Parathyroid adenoma (tissue), 2 donors: ENCODE measurements around the gene TRAFD1.
"Not testable (repeated sequence)": the region's sequence is repeated elsewhere in the genome, so short reads cannot be mapped to it uniquely, and the experiment has no call there.

ENCODE experiments used
- H2AFZ ChIP-seq: fragments of 300-600 bp; sonication (generic); one replicate; pipeline ENCODE4 v1.7.0; 2017; ENCODE audit warnings: antibody characterized with exemption, mild to moderate bottlenecking
- H3K27ac ChIP-seq: fragments of 300-600 bp; sonication (generic); one replicate; pipeline ENCODE4 v1.7.0; 2017
- H3K27me3 ChIP-seq: fragments of 300-600 bp; sonication (generic); one replicate; pipeline ENCODE4 v1.7.0; 2017; ENCODE audit warnings: low read length; ENCODE audit not compliant: control insufficient read depth, insufficient read depth
- H3K36me3 ChIP-seq: fragments of 300-600 bp; sonication (generic); one replicate; pipeline ENCODE4 v1.7.0; 2017; ENCODE audit warnings: low read length; ENCODE audit not compliant: control insufficient read depth, insufficient read depth
- H3K4me1 ChIP-seq: fragments of 300-600 bp; sonication (generic); one replicate; pipeline ENCODE4 v1.7.0; 2017; ENCODE audit warnings: control low read depth
- H3K4me2 ChIP-seq: fragments of 300-600 bp; sonication (generic); one replicate; pipeline ENCODE4 v1.7.0; 2017; ENCODE audit warnings: low read length
- H3K4me3 ChIP-seq: fragments of 300-600 bp; sonication (generic); one replicate; pipeline ENCODE4 v1.7.0; 2017; ENCODE audit warnings: low read depth, low read length
- H3K79me2 ChIP-seq: fragments of 300-600 bp; sonication (generic); one replicate; pipeline ENCODE4 v1.7.0; 2017; ENCODE audit warnings: control low read depth
- H3K9ac ChIP-seq: fragments of 300-600 bp; sonication (generic); one replicate; pipeline ENCODE4 v1.7.0; 2017; ENCODE audit warnings: mild to moderate bottlenecking
- H3K9me3 ChIP-seq: fragments of 300-600 bp; sonication (generic); one replicate; pipeline ENCODE4 v1.7.0; 2017; ENCODE audit warnings: low read length; ENCODE audit not compliant: control insufficient read depth
- CTCF ChIP-seq: fragments of 300-600 bp; sonication (generic); IDR thresholded peaks from one replicate; pipeline ENCODE4 v1.7.0; 2017; ENCODE audit warnings: antibody characterized with exemption, mild to moderate bottlenecking
- donor health status: primary hyperparathyroidism.

Gene TRAFD1

GRCh38 chr12:112151766-112152541, 26.6 kb downstream of the TRAFD1 start:
- Histone ChIP-seq H3K4me3 (no peak overlapping the region), H3K36me3 (no peaks in the 10 kb centered on the region), H3K4me1 (no peaks in the 10 kb centered on the region), H3K79me2 (peaks cover 5% of the 10 kb centered on the region), H3K9me3 (no peaks in the 10 kb centered on the region), H3K4me2 (no peak overlapping the region), H2AFZ (no peak overlapping the region), H3K9ac (no peak overlapping the region), H3K27ac (no peak overlapping the region), H3K27me3 (no peaks in the 10 kb centered on the region)
- TF ChIP-seq CTCF, result no peak

GRCh38 chr12:112153181-112153892, 28.0 kb downstream of the TRAFD1 start:
- Histone ChIP-seq H3K27ac (no peak overlapping the region), H3K4me3 (no peak overlapping the region), H3K4me2 (no peak overlapping the region), H3K9ac (no peak overlapping the region), H3K9me3 (no peaks in the 10 kb centered on the region), H2AFZ (no peak overlapping the region), H3K27me3 (no peaks in the 10 kb centered on the region), H3K79me2 (peaks cover 1% of the 10 kb centered on the region), H3K36me3 (no peaks in the 10 kb centered on the region), H3K4me1 (no peaks in the 10 kb centered on the region)
- no peak for TF ChIP-seq CTCF

- TF ChIP-seq CTCF, result no peak
- H3K9ac ChIP-seq, result no peak overlapping the region
- no peaks in the 10 kb centered on the region for H3K79me2 ChIP-seq
- no peaks in the 10 kb centered on the region for H3K9me3 ChIP-seq
- H3K4me3 ChIP-seq, result no peak overlapping the region
- no peaks in the 10 kb centered on the region for H3K27me3 ChIP-seq
- no peaks in the 10 kb centered on the region for H3K4me1 ChIP-seq
- no peaks in the 10 kb centered on the region for H3K36me3 ChIP-seq
- no peak overlapping the region for H3K4me2 ChIP-seq
- H3K27ac ChIP-seq, result no peak overlapping the region
- no peak overlapping the region for H2AFZ ChIP-seq
These were observed 28.5 kb downstream of the TRAFD1 start for GRCh38 chr12:112153893-112154219.

- not testable (repeated sequence) for H3K9me3 ChIP-seq, H3K4me1 ChIP-seq, H3K4me2 ChIP-seq, H3K79me2 ChIP-seq, H3K27ac ChIP-seq, H3K4me3 ChIP-seq, H3K36me3 ChIP-seq, H2AFZ ChIP-seq, H3K27me3 ChIP-seq, H3K9ac ChIP-seq
These were observed 33.2 kb downstream of the TRAFD1 start for GRCh38 chr12:112158461-112159145.

- H3K9ac ChIP-seq, result no peak overlapping the region
- H3K9me3 ChIP-seq, result no peaks in the 10 kb centered on the region
- H3K27ac ChIP-seq, result no peak overlapping the region
- no peak overlapping the region for H3K4me3 ChIP-seq
- H3K27me3 ChIP-seq, result no peaks in the 10 kb centered on the region
- no peaks in the 10 kb centered on the region for H3K79me2 ChIP-seq
- H3K4me2 ChIP-seq, result no peak overlapping the region
- no peaks in the 10 kb centered on the region for H3K36me3 ChIP-seq
- no peak for TF ChIP-seq CTCF
- H2AFZ ChIP-seq, result no peak overlapping the region
- no peaks in the 10 kb centered on the region for H3K4me1 ChIP-seq
These were observed 33.8 kb downstream of the TRAFD1 start for GRCh38 chr12:112159146-112159541.
